ELF-1 (cell line): ENCODE measurements around the gene NEDD4L.

ENCODE experiments used
- DNase-seq: peaks from one replicate; pipeline ENCODE4 v3.0.0-alpha.2; 2016; ENCODE audit warnings: low read depth, low spot score

NEDD4L gene

DNA sequence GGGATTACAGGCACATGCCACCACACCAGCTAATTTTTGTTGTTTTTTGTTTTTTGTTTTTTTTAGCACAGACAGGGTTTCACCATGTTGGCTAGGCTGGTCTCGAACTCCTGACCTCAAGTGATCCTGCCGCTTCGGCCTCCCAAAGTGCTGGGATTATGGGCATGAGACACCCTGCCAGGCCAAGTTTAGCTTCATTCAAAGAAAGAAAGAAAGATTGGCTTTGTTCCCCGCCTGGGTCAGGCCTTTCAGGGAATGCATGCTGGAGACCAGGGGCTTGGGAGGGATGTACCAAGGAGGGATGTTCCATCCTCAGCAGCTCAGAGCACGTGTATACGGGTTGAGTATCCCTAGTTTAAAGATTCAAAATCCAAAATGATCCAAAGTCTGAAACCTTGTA, 301.8 kb downstream of the NEDD4L start:
- no peak for DNase-seq

DNA sequence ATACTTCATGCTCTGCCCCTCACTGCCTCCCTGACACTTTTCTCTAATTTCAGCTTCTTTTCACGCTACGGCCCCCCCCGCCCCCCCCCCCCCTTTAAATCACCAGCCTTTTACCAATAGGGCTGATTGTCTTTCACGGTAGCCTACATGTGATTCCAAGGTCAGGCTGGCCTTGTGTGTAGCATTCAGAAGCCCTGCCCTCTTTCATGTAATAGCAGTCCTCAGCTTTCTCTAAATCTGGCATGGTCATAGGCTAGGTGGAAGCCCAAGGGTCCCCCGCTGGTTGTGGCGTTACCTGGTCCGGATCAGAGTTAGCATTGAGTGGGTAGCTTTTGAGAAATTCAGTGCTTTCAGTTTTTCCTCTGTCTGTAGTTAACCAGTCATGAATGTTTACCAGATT, 303.1 kb downstream of the NEDD4L start:
- no peak for DNase-seq

DNA sequence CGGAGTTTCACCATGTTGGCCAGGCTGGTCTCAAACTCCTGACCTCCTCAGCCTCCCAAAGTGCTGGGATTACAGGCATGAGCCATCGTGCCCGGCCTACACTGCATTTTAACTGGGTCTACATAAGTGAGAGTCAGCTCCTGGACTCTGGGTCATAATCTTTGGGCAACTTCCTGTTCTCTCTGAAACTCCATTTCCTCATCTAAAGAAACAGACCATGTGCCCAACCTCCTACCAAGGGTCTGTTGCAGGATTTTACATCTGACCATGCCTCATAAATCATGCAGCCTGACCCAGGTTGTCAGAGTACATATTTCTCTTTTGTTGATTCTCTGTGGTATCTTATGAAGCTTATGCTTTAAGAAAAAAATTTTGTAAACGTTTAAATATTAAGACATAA, 304.5 kb downstream of the NEDD4L start:
- no peak for DNase-seq

DNA sequence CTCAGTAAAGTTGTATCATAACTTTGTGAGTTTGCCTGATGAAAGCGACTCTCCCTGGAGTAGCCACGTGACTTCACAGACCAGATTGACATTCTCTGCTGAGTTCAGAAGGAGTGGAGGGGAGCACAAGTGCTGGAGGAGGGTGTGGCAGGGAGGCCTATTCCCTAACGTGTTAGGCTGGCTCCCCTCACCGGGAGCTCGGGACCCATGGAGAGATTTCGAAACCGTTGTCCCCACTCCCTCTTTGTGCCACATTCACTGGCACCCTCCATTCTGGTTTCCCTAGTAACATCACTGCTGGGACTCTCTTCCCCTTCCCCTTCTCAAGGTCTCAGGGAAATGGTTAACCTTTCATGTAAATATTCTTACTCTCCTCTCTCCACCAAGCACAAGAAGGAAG, 304.9 kb downstream of the NEDD4L start:
- DNase-seq, result no peak

DNA sequence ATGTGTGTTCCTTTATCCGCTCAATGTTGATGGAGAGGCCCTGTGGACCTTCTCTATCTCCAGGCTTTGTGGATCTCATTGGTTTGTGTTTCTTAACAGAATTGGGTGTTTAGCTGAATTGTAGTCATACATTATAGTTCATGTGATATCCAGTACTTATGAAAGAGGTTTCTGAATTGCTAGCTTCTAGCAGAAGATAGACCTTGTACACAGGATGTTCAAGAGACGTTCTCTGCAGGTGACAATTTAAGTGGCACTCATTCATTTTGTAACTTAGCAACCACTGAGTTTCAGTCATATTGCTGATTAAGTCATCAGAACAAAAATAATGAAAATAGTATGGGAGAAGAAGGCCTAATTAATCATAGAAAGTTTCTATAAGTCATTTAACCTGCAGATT, 305.6 kb downstream of the NEDD4L start:
- DNase-seq, result no peak

DNA sequence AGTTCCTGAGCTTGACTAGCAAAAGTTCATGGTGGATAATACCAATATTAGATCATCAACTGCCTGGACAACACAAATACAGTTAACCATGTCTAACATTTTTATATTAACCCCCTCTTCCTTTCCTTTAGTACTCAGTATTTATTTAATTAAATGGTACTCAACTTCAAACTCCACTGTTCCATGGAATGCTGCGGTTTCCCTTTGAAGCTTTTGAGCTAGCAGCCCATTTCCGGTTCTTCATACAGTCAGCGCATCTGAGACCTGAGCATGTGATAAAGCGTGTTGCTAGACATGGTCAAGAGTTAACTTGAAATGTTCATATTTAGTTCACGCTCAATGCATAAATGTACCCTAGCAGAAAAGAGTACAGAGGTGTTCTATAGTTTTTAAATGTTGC, 306.5 kb downstream of the NEDD4L start:
- DNase-seq, result no peak

DNA sequence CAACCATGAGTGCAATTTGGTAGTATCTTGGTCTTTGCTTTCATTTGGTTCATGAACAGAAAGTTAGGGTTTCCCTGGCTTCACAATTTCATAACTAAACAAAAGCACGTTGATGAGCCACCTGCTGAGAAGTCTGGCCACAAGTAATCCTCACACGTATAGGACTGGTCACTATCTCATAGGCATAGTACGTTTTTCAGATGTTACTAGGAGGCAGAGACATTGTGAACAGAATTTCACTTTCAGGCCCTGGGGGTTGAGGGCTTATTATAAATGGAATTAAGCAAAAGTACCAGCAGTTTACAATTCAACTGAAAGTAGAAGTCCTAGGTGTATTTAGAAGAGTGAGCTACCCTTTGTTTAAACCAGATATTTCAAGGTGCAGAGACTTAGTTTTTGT, 307.8 kb downstream of the NEDD4L start:
- DNase-seq, result no peak

DNA sequence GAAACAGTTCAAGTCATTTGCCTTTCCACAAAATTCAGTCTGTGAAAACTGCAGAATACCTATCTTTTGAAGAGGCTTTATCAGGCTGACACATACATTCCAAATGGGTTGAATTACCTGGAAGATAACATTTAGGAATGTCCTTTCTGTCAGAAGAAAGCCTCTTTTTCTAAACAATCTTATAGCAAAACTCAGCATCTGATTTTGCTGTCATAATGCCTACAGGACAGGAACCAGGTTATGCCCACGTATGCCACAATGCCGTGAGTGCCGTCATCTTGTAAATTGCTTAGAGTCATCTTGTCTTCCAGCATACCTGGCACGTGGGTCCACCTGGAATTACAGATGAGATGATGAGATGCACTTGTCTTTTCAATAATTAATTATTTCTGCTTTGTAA, 309.6 kb downstream of the NEDD4L start:
- no peak for DNase-seq

DNA sequence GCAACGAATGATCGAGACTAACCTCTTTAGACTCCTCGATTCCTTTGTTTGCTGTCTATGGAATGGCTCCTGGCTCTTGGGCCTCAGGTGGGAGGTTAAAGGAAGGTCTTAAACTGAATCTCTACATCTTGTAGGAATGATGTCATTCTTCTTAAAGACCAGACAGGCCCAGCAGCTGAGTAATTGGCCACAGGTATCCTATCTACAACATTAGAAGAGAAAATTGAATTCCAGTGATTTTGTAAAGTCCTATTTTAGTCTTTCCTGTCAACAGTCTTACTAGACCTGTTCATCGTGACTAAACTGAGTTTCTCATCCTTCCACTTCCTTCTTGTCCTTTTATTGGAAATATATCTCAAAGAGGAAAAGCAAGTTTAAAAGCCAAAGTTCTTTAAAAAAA, 310.0 kb downstream of the NEDD4L start:
- no peak for DNase-seq

DNA sequence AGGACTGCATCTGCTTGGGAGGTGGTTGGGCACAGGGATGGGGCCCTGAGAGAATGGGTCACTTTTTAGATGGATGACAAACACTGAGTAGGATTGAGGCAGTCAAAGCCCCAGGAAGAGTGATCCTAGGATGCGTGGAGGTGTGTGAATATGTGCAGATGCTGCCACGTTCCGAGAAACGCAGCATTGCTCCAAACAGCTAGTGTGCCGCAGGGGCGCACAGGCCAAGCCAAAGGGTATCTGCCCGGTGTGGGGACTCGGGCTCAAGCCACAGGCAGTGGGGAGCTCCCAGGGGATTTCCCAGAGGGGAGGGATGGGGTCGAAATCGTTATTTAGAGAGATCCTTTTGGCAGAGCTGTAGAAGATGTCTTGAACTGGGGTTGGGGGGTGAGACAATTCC, 310.8 kb downstream of the NEDD4L start:
- DNase-seq, result no peak

DNA sequence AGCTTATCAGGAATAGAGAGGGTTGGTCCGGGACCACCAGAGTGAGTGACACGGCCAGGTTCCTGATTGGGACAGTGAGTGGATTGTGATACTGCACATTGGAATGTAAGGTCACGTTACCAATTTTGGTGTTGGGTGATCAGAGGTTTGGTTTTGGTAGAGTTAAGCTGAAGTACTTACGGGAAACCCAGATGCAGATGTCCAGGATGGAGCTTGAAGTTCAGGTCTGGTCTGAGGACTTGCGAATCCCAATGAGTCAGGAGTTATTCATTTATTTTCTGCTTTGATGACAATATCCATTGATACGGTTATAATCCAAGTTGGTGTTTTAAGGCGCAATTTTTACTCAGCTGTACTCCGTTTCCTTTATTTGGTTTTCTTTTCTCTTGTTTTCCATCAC, 311.2 kb downstream of the NEDD4L start:
- no peak for DNase-seq

DNA sequence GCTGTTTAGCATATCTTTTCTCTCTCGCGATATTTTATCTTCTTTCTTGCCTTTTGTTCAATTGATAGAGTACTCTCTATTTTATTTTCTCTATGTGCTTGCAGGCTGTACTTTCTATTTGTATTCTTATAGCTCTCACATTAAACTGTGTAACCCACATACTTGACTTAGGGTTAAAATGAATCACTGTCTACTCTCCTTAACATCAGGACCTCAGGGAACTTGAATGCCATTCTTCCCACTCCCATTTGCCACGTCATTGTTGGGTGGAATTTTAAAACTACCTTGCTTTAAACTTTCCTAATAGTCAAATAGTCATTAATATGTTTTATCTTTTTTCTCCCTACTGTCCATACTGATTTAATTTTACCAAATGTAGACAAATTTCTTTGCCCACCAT, 315.2 kb downstream of the NEDD4L start:
- no peak for DNase-seq

DNA sequence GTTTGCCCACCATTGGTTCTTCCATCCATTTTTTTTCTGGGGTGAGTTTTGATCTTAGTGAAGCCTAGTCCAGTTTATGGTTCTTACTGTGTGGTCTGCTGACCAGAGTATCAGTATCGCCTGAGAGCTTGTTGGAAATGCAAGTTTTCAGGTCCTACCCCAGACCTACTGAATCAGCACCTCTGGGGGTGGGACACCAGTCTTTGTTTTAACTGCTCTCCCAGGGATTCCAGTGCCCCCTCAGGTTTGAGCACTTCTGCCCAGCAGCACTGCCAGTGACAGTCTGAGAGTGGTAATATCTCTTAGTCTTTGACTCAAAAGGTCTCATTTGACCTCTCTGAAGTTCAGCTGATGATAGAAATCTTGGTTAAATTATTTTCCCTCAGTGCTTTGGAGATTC, 315.6 kb downstream of the NEDD4L start:
- DNase-seq, result no peak

DNA sequence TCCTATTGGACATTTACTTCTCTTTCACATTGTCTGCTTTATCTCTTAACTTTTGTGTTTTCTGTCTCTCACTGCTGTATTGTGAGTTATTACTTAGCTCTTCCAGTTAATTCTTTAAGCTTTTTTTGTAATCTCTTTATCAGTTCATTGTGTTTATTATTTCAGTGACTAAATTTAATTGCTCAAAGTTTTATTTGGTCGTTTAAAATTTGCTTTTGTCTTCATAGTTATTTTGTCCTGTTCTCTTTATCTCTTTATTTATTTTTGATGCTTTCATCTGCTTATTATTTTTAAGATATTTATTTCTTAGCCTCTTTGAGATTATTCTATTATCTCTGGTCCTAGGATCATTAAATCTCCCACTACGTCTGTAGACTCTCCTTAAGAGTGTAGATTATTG, 316.3 kb downstream of the NEDD4L start:
- no peak for DNase-seq

DNA sequence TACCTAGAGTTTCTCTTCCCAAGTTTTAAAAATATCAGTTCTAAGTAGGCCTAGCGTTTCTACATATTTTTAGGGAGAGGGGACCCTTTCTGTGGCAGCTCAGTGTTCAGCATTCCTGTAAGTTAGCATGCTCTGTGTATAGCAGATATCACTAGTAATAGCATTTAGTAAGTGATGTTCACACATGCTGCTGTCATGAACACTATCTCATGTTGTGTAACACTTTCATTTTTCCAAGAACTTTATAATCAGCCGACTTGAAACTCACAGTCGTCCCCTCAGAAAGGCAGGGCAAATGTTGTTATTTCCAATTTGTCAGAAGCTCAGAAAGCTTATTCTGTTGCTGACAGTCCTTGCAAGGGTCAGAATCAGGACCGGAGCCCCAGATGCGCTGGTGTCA, 317.2 kb downstream of the NEDD4L start:
- no peak for DNase-seq

DNA sequence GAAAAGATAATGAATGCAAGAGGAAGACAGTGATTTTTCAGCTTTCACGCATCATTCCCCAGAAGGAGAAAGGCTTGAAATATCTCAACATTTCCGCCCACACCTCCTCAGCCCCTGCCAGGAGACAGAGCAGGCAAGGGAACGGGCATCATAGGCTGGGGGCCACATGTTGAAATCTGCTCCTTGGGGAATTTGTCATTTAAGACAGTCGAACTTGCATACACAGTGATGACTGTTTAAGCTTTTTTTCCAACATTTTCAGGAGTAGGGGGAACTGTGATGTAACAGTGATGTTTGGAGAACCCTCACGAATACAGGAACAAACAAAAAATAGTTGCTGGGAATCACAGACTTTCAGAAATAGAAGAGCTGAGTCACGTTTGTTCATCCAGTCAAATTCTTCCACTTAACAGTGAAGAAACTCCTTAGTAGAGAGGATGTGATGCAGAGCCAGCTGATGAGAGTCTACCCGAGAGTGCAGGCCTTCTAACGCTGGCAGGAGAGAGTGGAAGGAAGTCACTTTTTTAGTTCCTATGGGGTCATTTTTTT, 318.1 kb downstream of the NEDD4L start:
- DNase-seq, result no peak

DNA sequence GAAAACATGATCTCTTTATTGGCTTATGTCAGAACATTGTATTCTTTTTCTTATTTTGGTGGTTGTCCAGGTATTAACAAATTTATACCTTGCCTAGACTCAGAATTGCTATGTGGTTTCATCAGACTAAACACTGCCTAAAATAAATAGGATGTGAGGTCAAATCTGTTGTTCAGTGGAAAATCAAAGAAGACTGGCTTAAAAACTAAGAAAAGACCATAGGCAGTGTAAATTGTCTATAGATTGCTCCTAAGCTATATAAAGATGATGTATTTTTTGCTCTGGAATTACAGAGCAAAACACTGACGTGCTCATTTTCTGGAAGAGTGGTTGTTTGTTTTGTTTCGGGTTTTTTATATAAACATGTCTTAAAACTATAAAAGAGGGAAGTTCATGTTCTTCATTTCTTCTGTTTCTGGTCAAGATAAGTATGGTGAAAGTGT, 318.8 kb downstream of the NEDD4L start:
- DNase-seq, result no peak

DNA sequence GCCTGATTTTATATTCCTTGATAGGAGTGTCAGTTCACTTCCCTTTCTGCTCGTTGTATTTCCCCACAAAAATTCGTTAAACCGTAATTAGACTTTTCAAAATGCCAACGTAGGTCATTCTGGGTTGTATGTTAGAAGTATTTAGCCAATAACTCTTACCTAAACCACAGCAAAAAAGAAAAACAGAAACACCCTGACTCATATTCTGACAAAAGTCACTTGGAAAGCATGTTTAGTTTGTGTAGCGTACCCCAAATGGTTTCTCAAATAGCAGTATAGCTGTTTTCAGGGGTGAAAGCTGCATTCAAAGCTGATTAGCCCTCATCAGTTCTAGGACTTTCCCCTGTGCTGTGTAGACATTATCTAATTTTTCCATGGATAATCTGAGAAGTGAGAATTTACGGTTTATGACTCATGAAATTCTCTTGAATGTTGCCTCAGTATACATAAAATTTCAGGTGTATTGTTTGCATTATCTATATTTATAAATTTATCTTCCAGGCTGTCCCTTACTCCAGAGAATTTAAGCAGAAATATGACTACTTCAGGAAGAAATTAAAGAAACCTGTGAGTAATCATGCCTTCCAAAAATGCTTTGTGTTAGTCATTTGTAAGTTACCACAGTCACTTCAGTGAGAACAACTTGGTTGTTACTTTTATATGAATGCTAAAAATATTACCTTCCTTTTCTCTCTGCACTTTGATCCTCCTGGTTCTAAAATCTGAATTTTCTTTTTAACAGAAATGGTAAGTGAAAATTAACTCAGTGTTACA, 319.9 kb downstream of the NEDD4L start:
- no peak for DNase-seq

DNA sequence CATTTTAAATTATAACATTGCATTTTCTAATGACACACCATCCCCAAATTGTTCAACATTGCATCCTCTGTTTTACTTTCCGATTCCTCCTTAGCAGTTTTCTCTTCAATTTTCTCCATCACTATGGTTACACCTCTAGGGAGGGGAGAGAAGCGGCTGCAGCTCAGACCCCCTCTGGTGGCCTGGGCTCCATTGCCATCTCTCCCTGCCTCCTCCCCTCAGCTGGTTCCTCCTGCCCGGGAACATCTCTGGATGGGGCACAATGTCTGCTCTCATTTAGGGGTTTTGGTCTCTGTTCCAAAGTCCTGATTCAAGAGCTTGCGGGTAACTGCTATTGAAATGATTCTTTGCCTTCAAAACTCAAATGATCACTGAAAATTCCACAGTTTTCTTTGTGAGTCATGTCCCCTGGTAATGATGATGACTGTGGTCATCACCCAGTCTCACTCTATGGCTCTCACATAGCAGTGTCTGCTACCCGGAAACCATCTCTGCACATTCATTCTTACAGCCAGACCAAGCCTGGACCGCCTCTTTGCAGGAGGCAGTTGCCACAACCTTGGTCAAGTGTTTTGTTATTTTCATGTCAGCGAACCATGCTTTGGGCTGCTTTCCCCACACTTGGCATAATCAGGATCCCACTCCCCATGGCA, 321.0 kb downstream of the NEDD4L start:
- no peak for DNase-seq

DNA sequence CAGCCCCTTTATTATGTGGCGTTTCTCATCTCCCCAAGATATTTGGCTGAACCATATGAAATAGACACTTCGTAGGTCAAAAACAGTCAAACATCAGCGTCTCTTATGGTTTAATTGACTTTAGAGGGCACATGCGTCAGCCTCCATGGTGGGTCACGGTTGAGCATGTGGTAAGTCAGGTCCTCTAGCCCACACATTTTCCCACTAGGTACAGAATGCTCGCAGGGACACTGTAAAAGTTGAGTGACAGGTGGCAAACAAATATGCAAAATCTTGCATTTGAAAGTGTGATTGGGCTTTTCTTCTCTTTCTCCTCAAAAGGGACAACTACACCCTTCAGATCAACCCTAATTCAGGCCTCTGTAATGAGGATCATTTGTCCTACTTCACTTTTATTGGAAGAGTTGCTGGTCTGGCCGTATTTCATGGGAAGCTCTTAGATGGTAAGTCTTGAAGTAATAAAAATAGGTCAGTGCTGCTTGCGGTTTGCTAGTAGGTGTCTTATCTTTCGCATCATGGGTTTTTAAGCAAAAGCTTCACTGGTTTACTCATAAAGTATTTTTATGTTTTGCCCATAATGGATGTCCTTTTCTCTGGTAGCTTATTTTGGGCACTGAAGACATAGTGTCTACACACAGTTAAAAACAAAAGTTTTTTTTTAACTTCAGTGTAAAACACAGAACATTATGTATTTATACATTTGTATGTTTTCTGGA, 323.6 kb downstream of the NEDD4L start:
- no peak for DNase-seq

DNA sequence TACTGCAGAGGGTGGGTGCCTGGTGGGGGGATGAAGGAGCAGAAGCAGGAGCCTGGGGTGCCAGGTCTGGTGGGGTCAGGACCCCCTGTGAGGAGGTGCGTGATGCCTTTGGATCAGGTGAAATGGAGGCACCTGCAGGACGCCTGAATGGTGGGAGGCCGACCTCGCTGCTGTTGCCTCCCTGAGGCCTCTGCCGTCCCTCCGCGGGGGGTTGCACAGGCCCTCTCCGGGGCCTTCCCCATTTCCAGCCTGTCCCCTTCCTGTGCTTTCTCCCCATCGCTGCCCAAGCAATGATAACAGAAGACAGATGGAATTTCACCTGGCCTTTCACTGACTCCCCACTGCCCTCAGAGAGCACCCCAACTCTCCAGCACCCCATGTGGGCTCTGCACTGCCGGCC, 325.6 kb downstream of the NEDD4L start:
- no peak for DNase-seq

DNA sequence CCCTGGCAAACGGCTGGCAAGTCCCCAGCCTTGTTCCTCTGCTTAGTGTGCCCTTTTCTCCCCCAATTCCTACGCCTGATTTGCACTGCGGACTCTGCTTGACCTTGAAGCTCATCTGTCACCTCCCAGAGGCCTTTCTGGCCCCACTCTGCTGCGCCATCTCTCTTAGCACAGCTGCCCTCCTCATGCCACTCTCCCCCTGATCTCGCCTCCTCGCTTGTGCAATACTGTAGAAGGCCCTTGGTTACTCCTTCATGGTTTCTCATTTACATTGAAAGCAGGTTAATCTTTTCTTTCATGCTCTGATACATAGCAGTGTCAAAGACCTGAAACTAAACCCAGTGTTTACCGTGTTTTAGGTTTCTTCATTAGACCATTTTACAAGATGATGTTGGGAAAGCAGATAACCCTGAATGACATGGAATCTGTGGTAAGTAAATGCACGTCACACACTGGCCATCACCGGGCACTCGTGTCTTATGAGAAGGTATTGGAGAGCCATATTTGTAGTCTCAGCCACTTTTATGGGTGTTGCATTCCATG, 326.1 kb downstream of the NEDD4L start:
- no peak for DNase-seq
